PFSK-1 (cell line): ENCODE data around the gene MEF2C.

Experiments
- FOXP2 ChIP-seq: optimal IDR thresholded peaks from 2 replicates; pipeline ENCODE3; 2011; ENCODE audit warnings: borderline replicate concordance, control low read depth, inconsistent platforms; ENCODE audit not compliant: insufficient read depth; ENCODE audit errors: extremely low read length, extremely low read depth
- POLR2AphosphoS5 ChIP-seq: IDR thresholded peaks from 2 replicates; pipeline ENCODE4 v1.6.1; 2012; ENCODE audit warnings: low read depth, mild to moderate bottlenecking, control low read depth, low read length, moderate library complexity
- SIN3A ChIP-seq: IDR thresholded peaks from 2 replicates; pipeline ENCODE4 v1.6.1; 2012; ENCODE audit warnings: mild to moderate bottlenecking, low read length, moderate library complexity, borderline replicate concordance; ENCODE audit not compliant: insufficient read depth
- TAF1 ChIP-seq: IDR thresholded peaks from 2 replicates; pipeline ENCODE4 v1.6.1; 2012; ENCODE audit warnings: low read length, control low read depth, borderline replicate concordance; ENCODE audit not compliant: insufficient read depth
- TF ChIP-seq, protein P1 (sequence below), 2 experiments: IDR thresholded peaks; 2 replicates each; pipeline versions ENCODE4 v1.6.1 to v1.8.0; 2011 to 2012; ENCODE audit warnings: low read depth in 2 of 2, low read length in 2 of 2, control low read depth in 1 of 2, inconsistent platforms in 1 of 2, mild to moderate bottlenecking in 1 of 2, moderate library complexity in 1 of 2; ENCODE audit not compliant: insufficient read depth in 1 of 2

The MEF2C gene

GRCh38 chr5:88760527-88760926 lies 122.5 kb downstream of the MEF2C start:
- TF ChIP-seq POLR2AphosphoS5, result no peak
- no peak for TF ChIP-seq TAF1
- TF ChIP-seq SIN3A, result no peak
- TF ChIP-seq FOXP2, result no peak
- TF ChIP-seq, protein P1, sequence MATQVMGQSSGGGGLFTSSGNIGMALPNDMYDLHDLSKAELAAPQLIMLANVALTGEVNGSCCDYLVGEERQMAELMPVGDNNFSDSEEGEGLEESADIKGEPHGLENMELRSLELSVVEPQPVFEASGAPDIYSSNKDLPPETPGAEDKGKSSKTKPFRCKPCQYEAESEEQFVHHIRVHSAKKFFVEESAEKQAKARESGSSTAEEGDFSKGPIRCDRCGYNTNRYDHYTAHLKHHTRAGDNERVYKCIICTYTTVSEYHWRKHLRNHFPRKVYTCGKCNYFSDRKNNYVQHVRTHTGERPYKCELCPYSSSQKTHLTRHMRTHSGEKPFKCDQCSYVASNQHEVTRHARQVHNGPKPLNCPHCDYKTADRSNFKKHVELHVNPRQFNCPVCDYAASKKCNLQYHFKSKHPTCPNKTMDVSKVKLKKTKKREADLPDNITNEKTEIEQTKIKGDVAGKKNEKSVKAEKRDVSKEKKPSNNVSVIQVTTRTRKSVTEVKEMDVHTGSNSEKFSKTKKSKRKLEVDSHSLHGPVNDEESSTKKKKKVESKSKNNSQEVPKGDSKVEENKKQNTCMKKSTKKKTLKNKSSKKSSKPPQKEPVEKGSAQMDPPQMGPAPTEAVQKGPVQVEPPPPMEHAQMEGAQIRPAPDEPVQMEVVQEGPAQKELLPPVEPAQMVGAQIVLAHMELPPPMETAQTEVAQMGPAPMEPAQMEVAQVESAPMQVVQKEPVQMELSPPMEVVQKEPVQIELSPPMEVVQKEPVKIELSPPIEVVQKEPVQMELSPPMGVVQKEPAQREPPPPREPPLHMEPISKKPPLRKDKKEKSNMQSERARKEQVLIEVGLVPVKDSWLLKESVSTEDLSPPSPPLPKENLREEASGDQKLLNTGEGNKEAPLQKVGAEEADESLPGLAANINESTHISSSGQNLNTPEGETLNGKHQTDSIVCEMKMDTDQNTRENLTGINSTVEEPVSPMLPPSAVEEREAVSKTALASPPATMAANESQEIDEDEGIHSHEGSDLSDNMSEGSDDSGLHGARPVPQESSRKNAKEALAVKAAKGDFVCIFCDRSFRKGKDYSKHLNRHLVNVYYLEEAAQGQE (IDR thresholded peaks at IDR 0.05; ENCODE audit: insufficient read depth in 1 of 2, low read depth in 2 of 2, low read length in 2 of 2), result no peak

GRCh38 chr5:88758591-88758990 lies 124.4 kb downstream of the MEF2C start:
- no peak for TF ChIP-seq POLR2AphosphoS5
- no peak for TF ChIP-seq SIN3A
- TF ChIP-seq, protein P1 (IDR thresholded peaks at IDR 0.05; ENCODE audit: insufficient read depth in 1 of 2, low read depth in 2 of 2, low read length in 2 of 2), result no peak
- no peak for TF ChIP-seq FOXP2
- no peak for TF ChIP-seq TAF1

GRCh38 chr5:88758184-88758583 lies 124.8 kb downstream of the MEF2C start:
- TF ChIP-seq SIN3A (no peak), TAF1 (no peak), POLR2AphosphoS5 (no peak), FOXP2 (no peak)
- TF ChIP-seq, protein P1 (IDR thresholded peaks at IDR 0.05; ENCODE audit: insufficient read depth in 1 of 2, low read depth in 2 of 2, low read length in 2 of 2), result no peak

- TF ChIP-seq, protein P1 (IDR thresholded peaks at IDR 0.05; ENCODE audit: insufficient read depth in 1 of 2, low read depth in 2 of 2, low read length in 2 of 2), result no peak
Measured at GRCh38 chr5:88756953-88757352, 126.0 kb downstream of the MEF2C start.

DNA sequence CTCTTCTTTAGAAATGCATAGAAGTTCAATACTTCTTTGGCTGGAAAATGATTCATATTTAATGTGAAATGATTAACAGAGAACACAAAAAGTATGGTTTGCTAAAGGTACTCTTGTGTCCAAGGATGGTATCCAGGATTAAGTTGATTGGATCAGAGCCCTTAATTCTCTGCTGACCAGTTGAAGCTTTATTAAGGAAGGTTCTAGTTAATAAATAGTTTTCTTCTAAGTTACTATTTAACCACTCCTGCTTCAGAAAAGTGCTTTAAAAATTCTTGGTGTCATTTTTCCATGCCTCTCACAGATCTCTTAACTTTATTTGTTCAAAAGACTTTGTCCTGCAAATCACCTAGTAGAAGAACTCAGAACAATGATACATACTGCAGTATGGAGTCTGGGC lies 134.3 kb downstream of the MEF2C start:
- TF ChIP-seq, protein P1 (IDR thresholded peaks at IDR 0.05; ENCODE audit: insufficient read depth in 1 of 2, low read depth in 2 of 2, low read length in 2 of 2), result no peak
- TF ChIP-seq POLR2AphosphoS5 (no peak), SIN3A (no peak), TAF1 (no peak), FOXP2 (no peak)
